ENCODE measurements around the gene FAM110A. TPM values are rescaled to one million over a fixed set of nuclear protein-coding genes. Genes with fewer than 3 reads are reported as not detected.

The FAM110A gene
- total RNA-seq, 1 donor from 2014 or later = 11.0 TPM

- intact Hi-C loops (cut with micrococcal nuclease) = no loop called here
- CTCF ChIA-PET = no interaction called here
Observed at GRCh38 chr20:871436-871835, 37.9 kb downstream of the FAM110A start.

GRCh38 chr20:871948-872347 is 38.4 kb downstream of the FAM110A start:
- Mint-ChIP-seq H3K36me3 (ENCODE audit: low read depth) (no peaks in the 10 kb centered on the region), H3K27ac (no peak overlapping the region), H3K9me3 (no peaks in the 10 kb centered on the region), H3K4me1 (no peaks in the 10 kb centered on the region), H3K27me3 (no peaks in the 10 kb centered on the region), H3K4me3 (no peak overlapping the region)
- intact Hi-C loops (cut with micrococcal nuclease) = no loop called here
- ATAC-seq (ENCODE audit: low read depth) (no peak), DNase-seq (no peak)
- ChIA-PET POLR2A (no interaction called here), CTCF (no interaction called here)
- no peak for TF ChIP-seq CTCF (IDR thresholded peaks at IDR 0.05)

More at GRCh38 chr20:871436-871835, 37.9 kb downstream of the FAM110A start:
- no peak overlapping the region for H3K27ac Mint-ChIP-seq
- POLR2A ChIA-PET = no interaction called here
- H3K9me3 Mint-ChIP-seq = no peaks in the 10 kb centered on the region
- DNase-seq (no peak), ATAC-seq (ENCODE audit: low read depth) (no peak)
- no peak for TF ChIP-seq CTCF (IDR thresholded peaks at IDR 0.05)
- no peaks in the 10 kb centered on the region for H3K27me3 Mint-ChIP-seq
- H3K4me3 Mint-ChIP-seq = no peak overlapping the region
- no peaks in the 10 kb centered on the region for H3K36me3 Mint-ChIP-seq (ENCODE audit: low read depth)
- no peaks in the 10 kb centered on the region for H3K4me1 Mint-ChIP-seq

GRCh38 chr20:872855-873520 is 39.5 kb downstream of the FAM110A start:
- CTCF ChIA-PET = no interaction called here
- ATAC-seq (ENCODE audit: low read depth) = no peak

GRCh38 chr20:873875-874607 is 40.5 kb downstream of the FAM110A start:
- intact Hi-C loops (cut with micrococcal nuclease) = no loop called here
- H3K9me3 Mint-ChIP-seq = no peaks in the 10 kb centered on the region
- CTCF ChIA-PET = no interaction called here
- no peak overlapping the region for H3K4me3 Mint-ChIP-seq
- no peaks in the 10 kb centered on the region for H3K27me3 Mint-ChIP-seq
- H3K27ac Mint-ChIP-seq = no peak overlapping the region
- no peaks in the 10 kb centered on the region for H3K4me1 Mint-ChIP-seq
- ATAC-seq (ENCODE audit: low read depth) = no peak
- TF ChIP-seq CTCF (IDR thresholded peaks at IDR 0.05) = no peak
- POLR2A ChIA-PET = no interaction called here
- no peak for DNase-seq
- no peaks in the 10 kb centered on the region for H3K36me3 Mint-ChIP-seq (ENCODE audit: low read depth)

More at GRCh38 chr20:872855-873520, 39.5 kb downstream of the FAM110A start:
- Mint-ChIP-seq H3K27me3 (no peaks in the 10 kb centered on the region), H3K27ac (no peak overlapping the region), H3K36me3 (ENCODE audit: low read depth) (no peaks in the 10 kb centered on the region), H3K4me1 (no peaks in the 10 kb centered on the region), H3K4me3 (no peak overlapping the region), H3K9me3 (no peaks in the 10 kb centered on the region)
- no peak for DNase-seq
- intact Hi-C loops (cut with micrococcal nuclease) = no loop called here
- POLR2A ChIA-PET = no interaction called here
- no peak for TF ChIP-seq CTCF (IDR thresholded peaks at IDR 0.05)

GRCh38 chr20:875115-875514 is 41.6 kb downstream of the FAM110A start:
- intact Hi-C loops (cut with micrococcal nuclease) = no loop called here
- H3K9me3 Mint-ChIP-seq = no peaks in the 10 kb centered on the region
- CTCF ChIA-PET = no interaction called here
- H3K36me3 Mint-ChIP-seq (ENCODE audit: low read depth) = no peaks in the 10 kb centered on the region
- no peaks in the 10 kb centered on the region for H3K4me1 Mint-ChIP-seq
- no peaks in the 10 kb centered on the region for H3K27me3 Mint-ChIP-seq
- POLR2A ChIA-PET = no interaction called here
- TF ChIP-seq CTCF (IDR thresholded peaks at IDR 0.05) = no peak
- DNase-seq = no peak
- no peak for ATAC-seq (ENCODE audit: low read depth)
- H3K4me3 Mint-ChIP-seq = no peak overlapping the region
- H3K27ac Mint-ChIP-seq = no peak overlapping the region

Measured in activated B cell treated with CpG ODN at 0.5 μM for 24 hours (primary cell).